ENCODE data around the gene UBR4. TPM values are rescaled to one million over a fixed set of nuclear protein-coding genes. Genes with fewer than 3 reads are reported as not detected.

The UBR4 gene
- total and polyA plus RNA-seq, 2 of the 8 experiments (the other 6 are each of a cell fraction or from before 2014, with no cell fraction given), result 139 to 152 TPM

DNA sequence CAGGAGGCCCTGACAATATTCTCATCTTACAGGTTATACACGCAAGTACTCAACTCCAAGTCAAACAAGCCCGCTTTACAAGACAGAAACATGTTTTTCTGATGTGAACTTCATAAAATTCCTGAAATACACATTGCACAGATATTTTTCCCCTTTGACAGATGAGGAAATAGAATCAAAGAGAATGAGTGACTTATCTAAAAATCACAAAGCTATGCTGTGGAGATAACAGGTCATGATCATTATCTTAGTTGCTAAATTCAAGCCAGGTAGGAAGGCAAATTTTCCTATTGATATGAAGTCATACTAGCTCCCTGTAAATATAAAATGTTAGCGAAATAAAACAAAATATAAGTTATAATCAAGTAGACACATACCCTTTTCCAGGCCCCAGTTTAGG lies 18.3 kb downstream of the UBR4 start (continued):
- TF ChIP-seq CREB1 (IDR thresholded peaks at IDR 0.05), result no peak
- no peak for TF ChIP-seq SIRT6 (IDR thresholded peaks at IDR 0.05; ENCODE audit: low read length)
- TF ChIP-seq SIN3A (conservative IDR thresholded peaks at IDR 0.05 in 1 of 2, IDR thresholded peaks at IDR 0.05 in 1 of 2; ENCODE audit: low read depth in 1 of 2, low read length in 2 of 2), result no peak
